GM23248 (cell line): ENCODE results near the gene FRAS1.

ENCODE experiments used
- EZH2 ChIP-seq: fragments of 200-600 bp; sonication (generic); IDR thresholded peaks from 2 replicates; pipeline ENCODE4 v1.6.1; 2018; ENCODE audit warnings: antibody characterized with exemption, mild to moderate bottlenecking; ENCODE audit not compliant: insufficient read depth, poor library complexity, severe bottlenecking
- EZH2phosphoT487 ChIP-seq: fragments of 200-600 bp; sonication (generic); IDR thresholded peaks from 2 replicates; pipeline ENCODE4 v1.6.1; 2018; ENCODE audit warnings: antibody characterized with exemption, moderate library complexity, mild to moderate bottlenecking, low read depth; ENCODE audit not compliant: insufficient read depth

DNA sequence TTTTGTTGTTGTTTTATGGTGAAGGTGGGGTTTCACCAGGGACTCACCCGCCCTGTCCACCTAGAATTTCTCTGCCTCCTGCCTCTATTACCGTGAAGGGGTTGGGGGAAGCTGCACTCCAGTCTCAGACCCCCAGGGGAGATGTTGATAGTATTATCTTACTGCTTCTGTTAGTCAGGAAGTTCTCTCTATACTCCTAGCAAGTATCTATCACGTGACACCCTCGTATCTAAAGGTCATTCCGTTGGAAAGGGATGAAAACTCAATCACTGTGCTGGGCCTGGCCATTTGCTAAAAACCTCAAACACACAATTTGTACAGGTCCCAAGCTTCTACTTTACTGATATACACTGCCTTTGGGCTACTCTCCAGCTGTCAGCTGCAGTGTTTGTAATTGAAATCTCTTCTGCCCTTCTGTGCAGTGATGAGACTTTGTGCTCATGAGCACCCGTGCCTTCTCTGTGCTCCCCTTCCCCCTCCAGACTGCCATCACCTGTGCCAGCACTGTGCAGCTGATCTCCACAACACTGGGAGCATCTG, 306.0 kb downstream of the FRAS1 start:
- TF ChIP-seq EZH2, result no peak
- TF ChIP-seq EZH2phosphoT487, result no peak
